Gastrocnemius medialis (tissue), 4 donors: ENCODE data around the gene SLC37A1.

Experiments
- CTCF ChIP-seq, 5 experiments: fragments of 450-650 bp in 3 of 5; fragments of 200-600 bp in 2 of 5; sonication (generic) in 2 of 5; IDR thresholded peaks in 4 of 5; conservative IDR thresholded peaks in 1 of 5; 1 replicate in 4 of 5; 2 replicates in 1 of 5; pipeline ENCODE4 v1.5.1; 2016 to 2019; ENCODE audit warnings: antibody characterized with exemption in 5 of 5, mild to moderate bottlenecking in 3 of 5, moderate library complexity in 3 of 5
- POLR2A ChIP-seq, 2 donors: fragments of 450-650 bp; IDR thresholded peaks; one replicate each; pipeline ENCODE4 v1.6.1; 2017; ENCODE audit warnings: antibody characterized with exemption in 2 of 2, mild to moderate bottlenecking in 2 of 2, moderate library complexity in 2 of 2

GRCh38 chr21:42554251-42554961, 40.8 kb downstream of the SLC37A1 start:
- no peak for TF ChIP-seq POLR2A (IDR thresholded peaks at IDR 0.05)
- TF ChIP-seq CTCF (IDR thresholded peaks at IDR 0.05 in 4 of 5, conservative IDR thresholded peaks at IDR 0.05 in 1 of 5): no peak
